ENCODE results near the gene GTF2IRD2. TPM values are rescaled to one million over a fixed set of nuclear protein-coding genes. Genes with fewer than 3 reads are reported as not detected.
"Not testable (repeated sequence)": the region's sequence is repeated elsewhere in the genome, so short reads cannot be mapped to it uniquely, and the experiment has no call there.

The GTF2IRD2 gene
- total and polyA plus RNA-seq, 2 of the 8 experiments (the other 6 are each of a cell fraction or from before 2014, with no cell fraction given): 4.1 to 4.3 TPM

GRCh38 chr7:74821259-74821658 is 30.1 kb downstream of the GTF2IRD2 start:
- H3K23me2 ChIP-seq (ENCODE audit: low read depth, low read length); H3K36me3 ChIP-seq (ENCODE audit: control insufficient read depth in 2 of 4, insufficient read depth in 4 of 4, low read length in 3 of 4); H3K4ac ChIP-seq (replicated peaks; ENCODE audit: insufficient read length, low read depth, low read length); H2BK12ac ChIP-seq (ENCODE audit: low read depth, low read length); H3K4me1 ChIP-seq (replicated peaks in 1 of 4; ENCODE audit: control insufficient read depth in 3 of 4, insufficient read depth in 4 of 4, low read length in 3 of 4); H3K56ac ChIP-seq (replicated peaks; ENCODE audit: insufficient read length, low read depth, low read length); H2AFZ ChIP-seq (ENCODE audit: low read length); H3K9me3 ChIP-seq (ENCODE audit: insufficient read depth in 2 of 2, low read depth in 1 of 2, low read length in 1 of 2); H4K8ac ChIP-seq (ENCODE audit: extremely low read depth, insufficient read depth, low read length); H4K5ac ChIP-seq (ENCODE audit: insufficient read length, low read depth, low read length); H2BK20ac ChIP-seq (ENCODE audit: low read length); H2BK15ac ChIP-seq (ENCODE audit: low read length); H3K4me2 ChIP-seq (ENCODE audit: insufficient read depth in 1 of 2, low read depth in 2 of 2, low read length in 2 of 2); H3K27me3 ChIP-seq (replicated peaks in 1 of 4; ENCODE audit: control insufficient read depth in 3 of 4, extremely low read depth in 1 of 4, insufficient read depth in 3 of 4, low read length in 3 of 4); CTCF ChIA-PET (ENCODE audit: partially characterized antibody); H3K79me2 ChIP-seq (ENCODE audit: control insufficient read depth in 1 of 2, insufficient read depth in 2 of 2, low read length in 2 of 2); H3K23ac ChIP-seq (ENCODE audit: insufficient read length); H3K79me1 ChIP-seq (ENCODE audit: low read depth, low read length); H3K9ac ChIP-seq (replicated peaks in 1 of 4; ENCODE audit: extremely low read depth in 1 of 4, low read depth in 3 of 4, low read length in 3 of 4); H4K91ac ChIP-seq (replicated peaks; ENCODE audit: insufficient read length, low read length); H3K14ac ChIP-seq (ENCODE audit: insufficient read length); FAIRE-seq; H2BK5ac ChIP-seq (ENCODE audit: low read depth, low read length); H4K20me1 ChIP-seq (replicated peaks in 1 of 2; ENCODE audit: control insufficient read depth in 1 of 2, insufficient read depth in 2 of 2, low read length in 2 of 2); H3K18ac ChIP-seq (ENCODE audit: extremely low read depth, low read length); POLR2A ChIA-PET (ENCODE audit: partially characterized antibody); H2BK120ac ChIP-seq (replicated peaks; ENCODE audit: low read depth, low read length); H3K4me3 ChIP-seq (ENCODE audit: extremely low read depth in 1 of 4, insufficient read depth in 2 of 4, low read depth in 3 of 4, low read length in 4 of 4); H3K27ac ChIP-seq (ENCODE audit: low read depth, low read length); H2AK5ac ChIP-seq (ENCODE audit: low read depth, low read length); DNase-seq (ENCODE audit: low read depth in 1 of 2, low spot score in 2 of 2): not testable (repeated sequence)
- no CpG with 5 or more reads among the region's 5 CpGs for WGBS, 2 experiments (ENCODE audit: extremely low coverage in 1 of 2, insufficient coverage in 1 of 2, insufficient read length in 1 of 2, insufficient replicate concordance in 2 of 2, low coverage in 1 of 2, low lambda C conversion rate in 2 of 2, missing lambda C conversion rate in 1 of 2)

- H4K20me1 ChIP-seq (replicated peaks in 1 of 2; ENCODE audit: control insufficient read depth in 1 of 2, insufficient read depth in 2 of 2, low read length in 2 of 2); H2BK12ac ChIP-seq (ENCODE audit: low read depth, low read length); H3K4me1 ChIP-seq (replicated peaks in 1 of 4; ENCODE audit: control insufficient read depth in 3 of 4, insufficient read depth in 4 of 4, low read length in 3 of 4); H4K8ac ChIP-seq (ENCODE audit: extremely low read depth, insufficient read depth, low read length); H3K9me3 ChIP-seq (ENCODE audit: insufficient read depth in 2 of 2, low read depth in 1 of 2, low read length in 1 of 2); POLR2A ChIA-PET (ENCODE audit: partially characterized antibody); H3K23ac ChIP-seq (ENCODE audit: insufficient read length); H3K18ac ChIP-seq (ENCODE audit: extremely low read depth, low read length); H3K36me3 ChIP-seq (ENCODE audit: control insufficient read depth in 2 of 4, insufficient read depth in 4 of 4, low read length in 3 of 4); H2BK120ac ChIP-seq (replicated peaks; ENCODE audit: low read depth, low read length); H3K79me1 ChIP-seq (ENCODE audit: low read depth, low read length); H3K27me3 ChIP-seq (replicated peaks in 1 of 4; ENCODE audit: control insufficient read depth in 3 of 4, extremely low read depth in 1 of 4, insufficient read depth in 3 of 4, low read length in 3 of 4); H3K23me2 ChIP-seq (ENCODE audit: low read depth, low read length); CTCF ChIA-PET (ENCODE audit: partially characterized antibody); H3K56ac ChIP-seq (replicated peaks; ENCODE audit: insufficient read length, low read depth, low read length); DNase-seq (ENCODE audit: low read depth in 1 of 2, low spot score in 2 of 2); H3K4me3 ChIP-seq (ENCODE audit: extremely low read depth in 1 of 4, insufficient read depth in 2 of 4, low read depth in 3 of 4, low read length in 4 of 4); H3K4ac ChIP-seq (replicated peaks; ENCODE audit: insufficient read length, low read depth, low read length); FAIRE-seq; H4K5ac ChIP-seq (ENCODE audit: insufficient read length, low read depth, low read length); H2BK20ac ChIP-seq (ENCODE audit: low read length); H4K91ac ChIP-seq (replicated peaks; ENCODE audit: insufficient read length, low read length); H3K27ac ChIP-seq (ENCODE audit: low read depth, low read length); H2AK5ac ChIP-seq (ENCODE audit: low read depth, low read length); H3K79me2 ChIP-seq (ENCODE audit: control insufficient read depth in 1 of 2, insufficient read depth in 2 of 2, low read length in 2 of 2); H2BK15ac ChIP-seq (ENCODE audit: low read length); H3K9ac ChIP-seq (replicated peaks in 1 of 4; ENCODE audit: extremely low read depth in 1 of 4, low read depth in 3 of 4, low read length in 3 of 4); H2AFZ ChIP-seq (ENCODE audit: low read length); H3K4me2 ChIP-seq (ENCODE audit: insufficient read depth in 1 of 2, low read depth in 2 of 2, low read length in 2 of 2); H3K14ac ChIP-seq (ENCODE audit: insufficient read length); H2BK5ac ChIP-seq (ENCODE audit: low read depth, low read length): not testable (repeated sequence)
- WGBS, 2 experiments (ENCODE audit: extremely low coverage in 1 of 2, insufficient coverage in 1 of 2, insufficient read length in 1 of 2, insufficient replicate concordance in 2 of 2, low coverage in 1 of 2, low lambda C conversion rate in 2 of 2, missing lambda C conversion rate in 1 of 2): no CpG with 5 or more reads among the region's 23 CpGs
Measured at GRCh38 chr7:74820146-74820805, 31.1 kb downstream of the GTF2IRD2 start.
